AG09319 (cell line): ENCODE data around the gene ASPDH.
"Not testable (repeated sequence)": the region's sequence is repeated elsewhere in the genome, so short reads cannot be mapped to it uniquely, and the experiment has no call there.

Experiments used
- DNase-seq: peaks from one replicate; pipeline ENCODE4 v3.0.0-alpha.2; 2010; ENCODE audit warnings: low read depth; ENCODE audit errors: extremely low read depth
- CTCF ChIP-seq: IDR thresholded peaks from 2 replicates; pipeline ENCODE4 v1.5.1; 2011; ENCODE audit warnings: low read depth, mild to moderate bottlenecking, inconsistent platforms, low read length, moderate library complexity

ASPDH gene

DNA sequence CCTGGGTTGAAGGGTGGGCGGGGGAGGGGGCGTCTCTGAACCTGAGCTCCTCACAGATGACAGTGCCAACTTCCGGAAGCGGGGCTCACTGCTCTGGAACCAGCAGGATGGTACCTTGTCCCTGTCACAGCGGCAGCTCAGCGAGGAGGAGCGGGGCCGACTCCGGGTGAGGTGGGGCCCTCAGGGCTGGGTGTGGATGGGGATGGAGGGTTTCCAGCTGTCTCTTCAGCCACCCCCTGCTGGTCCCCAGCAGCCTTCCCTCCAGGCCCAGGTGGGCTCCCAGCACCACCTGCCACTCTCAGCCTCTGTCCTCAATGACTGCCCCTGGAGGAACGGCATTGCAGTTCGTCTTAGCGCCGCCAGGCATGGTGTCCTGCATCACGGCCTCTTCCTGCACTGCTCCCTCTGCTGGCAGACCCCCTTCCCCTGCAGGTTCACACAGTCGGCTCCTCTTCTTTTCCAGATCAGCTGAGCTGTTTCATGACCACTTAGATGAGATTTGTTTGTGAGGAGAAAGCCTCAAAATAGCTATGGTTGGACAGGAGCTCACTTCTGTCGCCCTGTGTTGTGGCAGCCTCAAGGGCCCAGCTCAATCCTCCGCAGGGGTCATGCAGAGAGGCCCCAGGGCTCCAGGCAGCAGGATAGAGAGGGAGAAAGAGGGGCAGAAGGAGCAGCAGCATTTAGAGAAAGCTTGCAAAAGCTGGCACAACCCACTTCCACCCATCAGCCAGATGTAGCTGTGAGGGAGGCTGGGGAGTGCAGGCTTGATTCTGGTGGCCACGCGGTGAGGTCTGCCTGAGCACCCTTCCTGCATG lies 34.6 kb downstream of the ASPDH start:
- DNase-seq, result peak; percentile 1
- peak; percentile 58 for TF ChIP-seq CTCF

- TF ChIP-seq CTCF, result no peak
- no peak for DNase-seq
Measured at GRCh38 chr19:50477751-50478515, 35.8 kb downstream of the ASPDH start.

DNA sequence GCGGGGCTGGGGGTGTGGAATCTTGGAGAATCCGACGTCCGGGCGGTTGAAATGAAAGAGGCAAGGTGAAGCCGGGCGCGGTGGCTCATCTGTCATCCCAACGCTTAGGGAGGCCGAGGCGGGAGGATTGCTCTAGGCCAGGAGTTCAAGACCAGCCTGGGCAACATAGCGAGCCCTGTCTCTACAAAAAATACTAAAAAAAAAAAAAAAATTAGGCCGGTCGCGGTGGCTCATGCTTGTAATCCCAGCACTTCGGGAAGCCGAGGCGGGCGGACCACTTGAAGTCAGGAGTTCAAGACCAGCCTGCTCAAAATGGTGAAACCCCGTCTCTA lies 36.8 kb downstream of the ASPDH start:
- DNase-seq, result no peak
- no peak for TF ChIP-seq CTCF

- no peak for TF ChIP-seq CTCF
- DNase-seq, result peak; percentile 87
Measured at GRCh38 chr19:50476224-50476906, 37.3 kb downstream of the ASPDH start, which contains the start of the genes EMC10 and GARIN5A. Gene EMC10, plus strand, starts transcription at chr19:50476507. Its CDS starts 38 bp downstream, at chr19:50476545. Gene GARIN5A, minus strand, starts transcription at chr19:50476848. Its CDS starts 460 bp downstream, at chr19:50476388.

DNA sequence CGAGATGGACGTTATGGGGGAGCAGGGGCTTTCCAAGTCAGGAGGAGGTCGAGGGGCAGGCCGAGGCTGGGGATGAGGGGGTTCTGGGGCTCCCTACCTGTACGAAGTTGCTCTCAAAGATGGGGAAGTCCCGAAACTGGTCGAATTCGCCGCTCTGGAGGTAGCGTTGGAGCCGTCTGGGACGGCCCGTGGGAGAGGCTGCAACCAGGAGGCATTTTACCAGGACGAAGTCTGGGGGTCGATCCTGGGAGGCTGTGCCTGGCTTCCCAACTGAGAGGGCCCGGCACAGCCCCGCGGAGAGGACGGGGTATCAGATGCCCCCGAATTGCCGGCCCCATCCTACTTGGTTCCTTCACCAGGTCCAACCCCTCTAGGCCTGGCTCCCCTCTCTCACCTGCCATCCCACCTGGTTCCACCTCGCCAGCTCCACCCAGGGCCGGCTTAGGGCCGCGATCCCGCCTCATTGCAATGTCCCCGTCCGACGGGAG lies 37.9 kb downstream of the ASPDH start:
- no peak for DNase-seq
- TF ChIP-seq CTCF, result no peak

DNA sequence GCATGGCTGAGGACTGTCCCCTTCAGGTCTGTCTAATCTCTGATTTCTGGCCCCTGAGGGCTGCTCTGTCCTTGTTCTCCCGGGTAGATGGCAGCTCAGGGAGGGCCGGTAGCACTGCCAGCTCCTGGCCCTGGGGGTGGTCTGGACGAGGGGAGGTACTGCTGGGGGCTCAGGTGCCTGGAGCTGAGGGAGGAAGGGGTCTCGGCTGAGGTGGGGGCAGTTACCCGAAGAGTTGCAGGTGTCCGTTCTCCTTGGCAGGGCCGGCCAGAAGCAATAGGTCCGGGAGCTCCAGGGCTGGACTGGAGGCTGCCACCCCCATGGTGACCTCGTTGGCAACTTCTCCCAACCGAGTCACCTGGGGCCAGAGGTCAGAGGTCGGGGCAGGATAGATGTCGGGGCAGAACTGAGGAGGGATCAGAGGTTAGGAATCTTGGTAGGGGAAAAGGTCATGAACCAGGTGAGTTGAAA lies 38.6 kb downstream of the ASPDH start:
- DNase-seq, result no peak
- TF ChIP-seq CTCF, result no peak

DNA sequence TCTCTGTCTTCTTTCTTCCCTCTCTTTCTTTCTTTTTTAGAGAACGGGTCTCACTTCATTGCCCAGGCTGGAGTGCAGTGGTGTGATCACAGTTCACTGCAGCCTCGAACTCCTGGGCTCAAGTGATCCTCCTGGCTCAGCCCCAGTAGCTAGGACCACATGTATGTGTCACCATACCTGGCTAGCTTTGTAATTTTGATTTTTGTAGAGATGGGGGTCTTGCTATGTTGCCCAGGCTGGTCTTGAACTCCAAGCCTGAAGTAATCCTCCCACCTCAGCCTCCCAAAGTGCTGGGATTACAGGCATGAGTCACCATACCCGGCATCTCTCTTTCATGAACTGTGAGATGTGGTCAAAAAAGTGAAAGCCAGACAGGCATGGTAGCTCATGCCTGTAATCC lies 40.4 kb downstream of the ASPDH start:
- DNase-seq, result not testable (repeated sequence)
